ENCODE results near the gene JUN. TPM values are rescaled to one million over a fixed set of nuclear protein-coding genes. Genes with fewer than 3 reads are reported as not detected.

Gene JUN
- total RNA-seq, 1 experiment from 2014 or later: 73.6 TPM

- Histone ChIP-seq H4K20me1 (ENCODE audit: low read length) (no peaks in the 10 kb centered on the region), H3K27me3 (ENCODE audit: low read length) (no peaks in the 10 kb centered on the region), H3K27ac (ENCODE audit: low read length) (no peak overlapping the region), H3K9me2 (replicated peaks; ENCODE audit: low read length) (no peaks in the 10 kb centered on the region), H3K9me3 (ENCODE audit: low read length) (no peaks in the 10 kb centered on the region), H3K4me1 (ENCODE audit: insufficient read depth, low read length) (peaks cover 55% of the 10 kb centered on the region), H3K79me2 (ENCODE audit: low read length) (no peaks in the 10 kb centered on the region), H3K4me2 (ENCODE audit: low read length) (no peak overlapping the region), H3F3A (ENCODE audit: low read length, unreplicated experiment) (no peaks in the 10 kb centered on the region), H3K4me3 (ENCODE audit: low read length) (no peak overlapping the region), H2AFZ (ENCODE audit: low read length) (no peak overlapping the region), H3K9ac (ENCODE audit: low read length) (no peak overlapping the region), H3K36me3 (ENCODE audit: low read depth, low read length) (no peaks in the 10 kb centered on the region)
- DNase-seq: no peak
- BruUV-seq (replicated peaks): no TSS peak
- ChIA-PET CTCF (no interaction called here), POLR2A (ENCODE audit: unreplicated experiment) (no interaction called here)
- TF ChIP-seq, protein P1, sequence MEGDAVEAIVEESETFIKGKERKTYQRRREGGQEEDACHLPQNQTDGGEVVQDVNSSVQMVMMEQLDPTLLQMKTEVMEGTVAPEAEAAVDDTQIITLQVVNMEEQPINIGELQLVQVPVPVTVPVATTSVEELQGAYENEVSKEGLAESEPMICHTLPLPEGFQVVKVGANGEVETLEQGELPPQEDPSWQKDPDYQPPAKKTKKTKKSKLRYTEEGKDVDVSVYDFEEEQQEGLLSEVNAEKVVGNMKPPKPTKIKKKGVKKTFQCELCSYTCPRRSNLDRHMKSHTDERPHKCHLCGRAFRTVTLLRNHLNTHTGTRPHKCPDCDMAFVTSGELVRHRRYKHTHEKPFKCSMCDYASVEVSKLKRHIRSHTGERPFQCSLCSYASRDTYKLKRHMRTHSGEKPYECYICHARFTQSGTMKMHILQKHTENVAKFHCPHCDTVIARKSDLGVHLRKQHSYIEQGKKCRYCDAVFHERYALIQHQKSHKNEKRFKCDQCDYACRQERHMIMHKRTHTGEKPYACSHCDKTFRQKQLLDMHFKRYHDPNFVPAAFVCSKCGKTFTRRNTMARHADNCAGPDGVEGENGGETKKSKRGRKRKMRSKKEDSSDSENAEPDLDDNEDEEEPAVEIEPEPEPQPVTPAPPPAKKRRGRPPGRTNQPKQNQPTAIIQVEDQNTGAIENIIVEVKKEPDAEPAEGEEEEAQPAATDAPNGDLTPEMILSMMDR (conservative IDR thresholded peaks at IDR 0.05; ENCODE audit: low read depth, low read length): no peak
- TF ChIP-seq EZH2phosphoT487 (IDR thresholded peaks at IDR 0.05; ENCODE audit: borderline replicate concordance, low read length) (no peak), EZH2 (IDR thresholded peaks at IDR 0.05; ENCODE audit: low read length, unreplicated experiment) (no peak)
- intact Hi-C loops (cut with micrococcal nuclease): no loop called here
- ATAC-seq: no peak
Measured at GRCh38 chr1:58821309-58821708, 37.5 kb upstream of the JUN start.

DNA sequence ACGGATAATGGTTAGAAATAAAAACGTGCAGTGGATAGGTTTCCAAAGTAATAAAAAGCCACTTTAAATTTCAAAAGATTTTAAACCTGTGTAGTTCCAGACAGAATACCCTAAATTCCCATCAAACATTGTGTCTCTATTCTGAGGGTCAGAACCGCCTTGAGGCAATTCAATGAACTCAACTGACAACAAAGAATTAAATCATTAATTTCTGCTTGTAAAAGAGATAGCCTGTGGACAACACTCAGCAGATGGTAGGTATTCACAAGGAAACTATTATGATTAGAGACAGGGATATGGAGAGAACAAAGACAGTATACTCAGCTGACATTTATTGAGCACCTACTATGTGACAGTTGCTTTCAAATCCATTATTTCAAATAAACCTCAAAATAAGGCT lies 35.1 kb upstream of the JUN start:
- Histone ChIP-seq H3K27me3 (ENCODE audit: low read length) (no peaks in the 10 kb centered on the region), H3K4me2 (ENCODE audit: low read length) (no peak overlapping the region), H3K79me2 (ENCODE audit: low read length) (no peaks in the 10 kb centered on the region), H4K20me1 (ENCODE audit: low read length) (no peaks in the 10 kb centered on the region), H3K36me3 (ENCODE audit: low read depth, low read length) (no peaks in the 10 kb centered on the region), H3K4me1 (ENCODE audit: insufficient read depth, low read length) (peaks cover 61% of the 10 kb centered on the region), H2AFZ (ENCODE audit: low read length) (no peak overlapping the region), H3F3A (ENCODE audit: low read length, unreplicated experiment) (peaks cover 7% of the 10 kb centered on the region), H3K27ac (ENCODE audit: low read length) (no peak overlapping the region), H3K9me3 (ENCODE audit: low read length) (no peaks in the 10 kb centered on the region), H3K4me3 (ENCODE audit: low read length) (no peak overlapping the region), H3K9me2 (replicated peaks; ENCODE audit: low read length) (no peaks in the 10 kb centered on the region), H3K9ac (ENCODE audit: low read length) (no peak overlapping the region)
- intact Hi-C loops (cut with micrococcal nuclease): no loop called here
- DNase-seq (no peak), ATAC-seq (no peak)
- CTCF ChIA-PET: no interaction called here
- TF ChIP-seq, protein P1 (conservative IDR thresholded peaks at IDR 0.05; ENCODE audit: low read depth, low read length): no peak
- TF ChIP-seq EZH2 (IDR thresholded peaks at IDR 0.05; ENCODE audit: low read length, unreplicated experiment): no peak
- TF ChIP-seq EZH2phosphoT487 (IDR thresholded peaks at IDR 0.05; ENCODE audit: borderline replicate concordance, low read length): no peak
- POLR2A ChIA-PET (ENCODE audit: unreplicated experiment): no interaction called here
- no TSS peak for BruUV-seq (replicated peaks)

DNA sequence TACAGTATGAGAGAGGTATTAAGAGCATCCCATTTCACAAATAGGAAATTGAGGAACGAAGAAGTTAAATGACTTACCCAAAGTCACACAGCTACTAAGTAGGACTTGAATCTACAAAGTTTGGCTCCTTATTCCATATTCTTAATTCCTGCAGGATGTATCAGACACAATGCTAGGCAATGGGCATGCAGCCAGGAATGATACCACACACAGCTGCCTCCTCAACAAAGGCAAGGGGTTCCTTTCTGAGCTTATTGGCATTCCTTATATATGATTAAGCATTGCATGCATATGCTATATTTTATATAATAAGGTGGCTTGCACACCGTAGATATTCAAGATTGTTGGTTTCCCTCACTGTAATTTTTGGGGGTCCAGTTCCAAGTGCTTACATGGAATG lies 34.2 kb upstream of the JUN start:
- Histone ChIP-seq H3K4me3 (ENCODE audit: low read length) (no peak overlapping the region), H4K20me1 (ENCODE audit: low read length) (no peaks in the 10 kb centered on the region), H3K27me3 (ENCODE audit: low read length) (no peaks in the 10 kb centered on the region), H3K4me1 (ENCODE audit: insufficient read depth, low read length) (peaks cover 61% of the 10 kb centered on the region), H3F3A (ENCODE audit: low read length, unreplicated experiment) (peaks cover 7% of the 10 kb centered on the region), H3K36me3 (ENCODE audit: low read depth, low read length) (no peaks in the 10 kb centered on the region), H3K4me2 (ENCODE audit: low read length) (peak overlapping the region; percentile 32), H3K9me2 (replicated peaks; ENCODE audit: low read length) (no peaks in the 10 kb centered on the region), H3K9ac (ENCODE audit: low read length) (no peak overlapping the region), H3K9me3 (ENCODE audit: low read length) (no peaks in the 10 kb centered on the region), H3K79me2 (ENCODE audit: low read length) (no peaks in the 10 kb centered on the region), H2AFZ (ENCODE audit: low read length) (no peak overlapping the region), H3K27ac (ENCODE audit: low read length) (0 out of 2 replicates have a peak overlapping the region, but pooled peaks have one; percentile 2)
- ChIA-PET CTCF (no interaction called here), POLR2A (ENCODE audit: unreplicated experiment) (interaction anchor here (0.7 kb wide), 1 partner anchor 861 kb away, joined by 4 read pairs; no protein-coding TSS in a partner anchor)
- ATAC-seq (peak; percentile 2; the same call in 1 of the 2 replicates), DNase-seq (peak; percentile 94)
- BruUV-seq (replicated peaks): no TSS peak
- intact Hi-C loops (cut with micrococcal nuclease): no loop called here
- TF ChIP-seq, protein P1 (conservative IDR thresholded peaks at IDR 0.05; ENCODE audit: low read depth, low read length): no peak
- TF ChIP-seq EZH2phosphoT487 (IDR thresholded peaks at IDR 0.05; ENCODE audit: borderline replicate concordance, low read length) (no peak), EZH2 (IDR thresholded peaks at IDR 0.05; ENCODE audit: low read length, unreplicated experiment) (no peak)

Measured in PC-3 (cell line).